ENCODE data around the gene LCE6A.

LCE6A gene, protein sequence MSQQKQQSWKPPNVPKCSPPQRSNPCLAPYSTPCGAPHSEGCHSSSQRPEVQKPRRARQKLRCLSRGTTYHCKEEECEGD

DNA sequence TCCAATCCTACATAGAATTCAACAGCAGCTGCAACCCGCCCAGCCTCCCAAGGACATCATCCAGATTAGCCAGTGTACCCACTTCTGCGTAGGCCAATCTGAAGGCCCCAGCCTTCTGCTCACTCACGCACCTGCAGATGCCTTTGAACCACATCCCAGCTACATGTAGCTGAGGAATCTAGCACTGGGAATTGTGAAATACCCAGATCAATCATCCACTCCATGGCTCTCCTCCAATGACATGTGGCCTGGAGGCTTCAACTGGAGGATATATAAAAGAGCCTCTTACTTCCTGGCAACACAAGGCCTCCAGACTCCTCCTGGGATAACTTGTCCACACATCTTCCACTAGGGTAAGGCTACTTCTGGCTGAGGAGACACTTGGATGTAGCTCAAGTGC is at the start of gene LCE6A:
Gene LCE6A, plus strand, starts transcription at position 301 of the 400 bp plus-strand sequence. CDS start 665 bp downstream, outside the sequence.
- H3K27me3 Mint-ChIP-seq (ENCODE audit: low read depth, poor library complexity): no peaks in the 10 kb centered on the region
- no peak for DNase-seq
- TF ChIP-seq, protein P1, sequence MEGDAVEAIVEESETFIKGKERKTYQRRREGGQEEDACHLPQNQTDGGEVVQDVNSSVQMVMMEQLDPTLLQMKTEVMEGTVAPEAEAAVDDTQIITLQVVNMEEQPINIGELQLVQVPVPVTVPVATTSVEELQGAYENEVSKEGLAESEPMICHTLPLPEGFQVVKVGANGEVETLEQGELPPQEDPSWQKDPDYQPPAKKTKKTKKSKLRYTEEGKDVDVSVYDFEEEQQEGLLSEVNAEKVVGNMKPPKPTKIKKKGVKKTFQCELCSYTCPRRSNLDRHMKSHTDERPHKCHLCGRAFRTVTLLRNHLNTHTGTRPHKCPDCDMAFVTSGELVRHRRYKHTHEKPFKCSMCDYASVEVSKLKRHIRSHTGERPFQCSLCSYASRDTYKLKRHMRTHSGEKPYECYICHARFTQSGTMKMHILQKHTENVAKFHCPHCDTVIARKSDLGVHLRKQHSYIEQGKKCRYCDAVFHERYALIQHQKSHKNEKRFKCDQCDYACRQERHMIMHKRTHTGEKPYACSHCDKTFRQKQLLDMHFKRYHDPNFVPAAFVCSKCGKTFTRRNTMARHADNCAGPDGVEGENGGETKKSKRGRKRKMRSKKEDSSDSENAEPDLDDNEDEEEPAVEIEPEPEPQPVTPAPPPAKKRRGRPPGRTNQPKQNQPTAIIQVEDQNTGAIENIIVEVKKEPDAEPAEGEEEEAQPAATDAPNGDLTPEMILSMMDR (IDR thresholded peaks at IDR 0.05): no peak
- H3K4me1 Mint-ChIP-seq: no peaks in the 10 kb centered on the region
- H3K4me3 Mint-ChIP-seq: no peak within 1 kb of the TSS
- no peaks in the 10 kb centered on the region for H3K36me3 Mint-ChIP-seq (ENCODE audit: low read depth)
- no peak within 1 kb of the TSS for H3K27ac Mint-ChIP-seq
- H3K9me3 Mint-ChIP-seq: peaks cover 68% of the 10 kb centered on the region

GRCh38 chr1:152795686-152796085 is 47.0 kb upstream of the LCE6A start:
- no peaks in the 10 kb centered on the region for H3K36me3 Mint-ChIP-seq (ENCODE audit: low read depth)

GRCh38 chr1:152796421-152796820 is 46.2 kb upstream of the LCE6A start, which contains the start of gene LCE1D:
Gene LCE1D (plus strand): TSS chr1:152796721. CDS start chr1:152797795, 1,074 bp downstream.
- Mint-ChIP-seq H3K27ac (no peak within 1 kb of the TSS), H3K27me3 (ENCODE audit: low read depth, poor library complexity) (no peaks in the 10 kb centered on the region), H3K9me3 (peaks cover 77% of the 10 kb centered on the region), H3K4me1 (no peaks in the 10 kb centered on the region), H3K36me3 (ENCODE audit: low read depth) (no peaks in the 10 kb centered on the region), H3K4me3 (no peak within 1 kb of the TSS)
- DNase-seq: no peak
- TF ChIP-seq, protein P1 (IDR thresholded peaks at IDR 0.05): no peak

More at GRCh38 chr1:152795686-152796085, 47.0 kb upstream of the LCE6A start:
- Mint-ChIP-seq H3K4me1 (no peaks in the 10 kb centered on the region), H3K27ac (no peak overlapping the region), H3K27me3 (ENCODE audit: low read depth, poor library complexity) (no peaks in the 10 kb centered on the region), H3K4me3 (no peak overlapping the region), H3K9me3 (peaks cover 77% of the 10 kb centered on the region)
- TF ChIP-seq, protein P1 (IDR thresholded peaks at IDR 0.05): no peak
- DNase-seq: no peak

DNA sequence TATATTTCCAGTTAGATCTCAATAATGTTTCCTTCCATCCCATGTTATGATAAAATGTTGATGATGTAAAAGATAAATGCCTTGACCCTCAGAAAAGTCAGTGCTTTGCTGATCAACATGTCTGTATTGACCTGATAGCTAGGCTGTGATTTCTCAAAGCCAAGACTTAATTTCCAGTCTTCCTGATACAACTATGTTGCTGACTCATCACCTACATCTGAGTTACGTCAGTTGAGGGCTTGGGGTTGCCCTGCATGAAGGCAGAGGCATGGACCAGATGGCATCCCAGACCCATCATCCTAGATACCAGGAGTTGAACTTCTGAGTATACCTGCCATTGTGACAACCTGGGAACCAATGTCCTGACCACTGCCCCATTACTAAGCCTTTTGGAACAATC is 41.3 kb upstream of the LCE6A start:
- Mint-ChIP-seq H3K4me1 (no peaks in the 10 kb centered on the region), H3K4me3 (no peak overlapping the region), H3K27ac (no peak overlapping the region), H3K36me3 (ENCODE audit: low read depth) (no peaks in the 10 kb centered on the region), H3K9me3 (peaks cover 84% of the 10 kb centered on the region), H3K27me3 (ENCODE audit: low read depth, poor library complexity) (no peaks in the 10 kb centered on the region)
- TF ChIP-seq, protein P1 (IDR thresholded peaks at IDR 0.05): no peak
- no peak for DNase-seq

GRCh38 chr1:152806576-152806975 is 36.1 kb upstream of the LCE6A start, which contains the start of gene LCE1C:
Gene LCE1C (minus strand): TSS chr1:152806651. CDS start chr1:152805478, 1,173 bp downstream.
- H3K27me3 Mint-ChIP-seq (ENCODE audit: low read depth, poor library complexity): no peaks in the 10 kb centered on the region
- TF ChIP-seq, protein P1 (IDR thresholded peaks at IDR 0.05): no peak
- peaks cover 71% of the 10 kb centered on the region for H3K9me3 Mint-ChIP-seq
- H3K4me1 Mint-ChIP-seq: no peaks in the 10 kb centered on the region
- no peak within 1 kb of the TSS for H3K4me3 Mint-ChIP-seq
- H3K27ac Mint-ChIP-seq: no peak within 1 kb of the TSS
- DNase-seq: no peak
- H3K36me3 Mint-ChIP-seq (ENCODE audit: low read depth): no peaks in the 10 kb centered on the region

- Mint-ChIP-seq H3K27me3 (ENCODE audit: low read depth, poor library complexity) (no peaks in the 10 kb centered on the region), H3K4me3 (no peak overlapping the region), H3K36me3 (ENCODE audit: low read depth) (no peaks in the 10 kb centered on the region), H3K9me3 (peaks cover 58% of the 10 kb centered on the region), H3K4me1 (no peaks in the 10 kb centered on the region), H3K27ac (no peak overlapping the region)
- TF ChIP-seq, protein P1 (IDR thresholded peaks at IDR 0.05): no peak
- no peak for DNase-seq
Measured at GRCh38 chr1:152811050-152811449, 31.6 kb upstream of the LCE6A start.

Data from nephron progenitor cell (in vitro differentiated cells).